ENCODE measurements around the gene ZNF648.
"Not testable (repeated sequence)": the region's sequence is repeated elsewhere in the genome, so short reads cannot be mapped to it uniquely, and the experiment has no call there.

Gene ZNF648

DNA sequence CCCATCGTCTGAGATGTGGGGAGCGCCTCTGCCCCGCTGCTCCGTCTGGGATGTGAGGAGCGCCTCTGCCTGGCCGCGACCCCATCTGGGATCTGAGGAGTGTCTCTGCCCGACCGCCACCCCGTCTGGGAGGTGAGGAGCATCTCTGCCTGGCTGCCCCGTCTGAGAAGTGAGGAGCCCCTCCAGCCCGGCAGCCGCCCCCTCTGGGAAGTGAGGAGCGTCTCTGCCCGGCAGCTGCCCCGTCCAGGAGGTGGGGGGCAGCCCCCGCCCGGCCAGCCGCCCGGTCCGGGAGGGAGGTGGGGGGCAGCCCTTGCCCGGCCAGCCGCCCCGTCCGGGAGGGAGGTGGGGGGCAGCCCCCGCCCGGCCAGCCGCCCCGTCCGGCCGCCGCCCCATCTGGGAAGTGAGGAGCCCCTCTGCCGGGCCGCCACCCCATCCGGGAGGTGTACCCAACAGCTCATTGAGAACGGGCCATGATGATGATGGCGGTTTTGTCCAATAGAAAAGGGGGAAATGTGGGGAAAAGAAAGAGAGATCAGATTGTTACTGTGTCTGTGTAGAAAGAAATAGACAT is 50.6 kb downstream of the ZNF648 start:
- not testable (repeated sequence) for DNase-seq

DNA sequence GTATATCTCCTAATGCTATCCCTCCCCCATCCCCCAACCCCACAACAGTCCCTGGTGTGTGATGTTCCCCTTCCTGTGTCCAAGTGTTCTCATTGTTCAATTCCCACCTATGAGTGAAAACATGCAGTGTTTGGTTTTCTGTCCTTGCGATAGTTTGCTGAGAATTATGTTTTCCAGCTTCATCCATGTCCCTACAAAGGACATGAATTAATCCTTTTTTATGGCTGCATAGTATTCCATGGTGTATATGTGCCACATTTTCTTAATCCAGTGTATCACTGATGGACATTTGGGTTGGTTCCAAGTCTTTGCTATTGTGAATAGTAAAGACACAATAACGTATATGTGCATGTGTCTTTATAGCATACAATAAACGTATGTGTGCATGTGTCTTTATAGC is 56.1 kb downstream of the ZNF648 start:
- DNase-seq, result not testable (repeated sequence)

DNA sequence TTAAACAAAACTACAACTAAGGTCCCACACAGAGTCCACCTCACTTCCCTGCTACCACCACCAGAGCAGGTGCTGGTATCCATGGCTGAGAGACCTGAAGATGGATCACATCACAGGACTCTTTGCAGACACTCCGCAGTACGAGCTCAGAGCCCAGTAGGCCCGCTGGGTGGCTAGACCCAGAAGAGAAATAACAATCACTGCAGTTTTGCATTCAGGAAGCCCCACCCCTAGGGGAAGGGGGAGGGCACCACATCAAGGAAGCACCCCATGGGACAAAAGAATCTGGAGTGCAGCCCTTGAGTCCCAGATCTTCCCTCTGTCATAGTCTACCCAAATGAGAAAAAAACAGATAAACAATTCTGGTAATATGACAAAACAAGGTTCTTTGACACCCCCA is 56.9 kb downstream of the ZNF648 start:
- no peak for DNase-seq

All from NCI-H748 treated with DMSO at 0.1 percent for 48 hours (cell line).